HepG2 (cell line): ENCODE measurements around the gene SRF. TPM values are rescaled to one million over a fixed set of nuclear protein-coding genes. Genes with fewer than 3 reads are reported as not detected.

ENCODE experiments used
- ATF6 ChIP-seq: sonication (generic); formaldehyde crosslinking; conservative IDR thresholded peaks from 2 replicates; pipeline ENCODE4 v1.4.0; 2020; ENCODE audit warnings: missing genetic modification reagents
- CAMTA2 ChIP-seq: sonication (generic); formaldehyde crosslinking; IDR thresholded peaks from 2 replicates; pipeline ENCODE4 v1.4.0; 2020; ENCODE audit warnings: mild to moderate bottlenecking, missing genetic modification reagents, borderline replicate concordance
- CEBPB ChIP-seq: IDR thresholded peaks from 2 replicates; pipeline ENCODE4 v1.6.1; 2011; ENCODE audit warnings: low read depth, low read length, improper control_type of control experiment, borderline replicate concordance
- FOXO1 ChIP-seq: sonication (generic); formaldehyde crosslinking; IDR thresholded peaks from 2 replicates; pipeline ENCODE4 v1.4.0; 2020; ENCODE audit warnings: missing genetic modification reagents
- GMEB2 ChIP-seq: IDR thresholded peaks from 2 replicates; pipeline ENCODE4 v1.6.1; 2016; ENCODE audit warnings: missing biosample characterization, missing genetic modification reagents, low read depth
- HDAC6 ChIP-seq: fragments of 200-600 bp; sonication (generic); IDR thresholded peaks from 2 replicates; pipeline ENCODE4 v1.7.0; 2017; ENCODE audit warnings: mild to moderate bottlenecking, antibody characterized with exemption, low read length, low read depth
- HOXD1 ChIP-seq: sonication (generic); formaldehyde crosslinking; IDR thresholded peaks from 2 replicates; pipeline ENCODE4 v1.5.0; 2020; ENCODE audit warnings: missing genetic modification reagents
- NFIB ChIP-seq: sonication (generic); formaldehyde crosslinking; IDR thresholded peaks from 2 replicates; pipeline ENCODE4 v1.9.0; 2021; ENCODE audit warnings: missing genetic modification reagents, mild to moderate bottlenecking, borderline replicate concordance
- NRL ChIP-seq: sonication (generic); formaldehyde crosslinking; IDR thresholded peaks from 2 replicates; pipeline ENCODE4 v1.5.0; 2020; ENCODE audit warnings: missing genetic modification reagents, mild to moderate bottlenecking, moderate library complexity, borderline replicate concordance
- PATZ1 ChIP-seq: sonication (generic); formaldehyde crosslinking; IDR thresholded peaks from 2 replicates; pipeline ENCODE4 v1.4.0; 2020; ENCODE audit warnings: missing genetic modification reagents
- PLRG1 ChIP-seq: fragments of 450-650 bp; conservative IDR thresholded peaks from 2 replicates; pipeline ENCODE4 v1.6.1; 2016
- RNF219 ChIP-seq: sonication (generic); formaldehyde crosslinking; IDR thresholded peaks from 2 replicates; pipeline ENCODE4 v1.5.0; 2020; ENCODE audit warnings: mild to moderate bottlenecking, missing genetic modification reagents
- SNAPC2 ChIP-seq: sonication (generic); formaldehyde crosslinking; IDR thresholded peaks from 2 replicates; pipeline ENCODE4 v1.8.1; 2022; ENCODE audit warnings: mild to moderate bottlenecking, missing genetic modification reagents
- TRAFD1 ChIP-seq: sonication (generic); formaldehyde crosslinking; IDR thresholded peaks from 2 replicates; pipeline ENCODE4 v1.5.1; 2020; ENCODE audit warnings: missing genetic modification reagents, mild to moderate bottlenecking, borderline replicate concordance
- ZMYM2 ChIP-seq: sonication (generic); formaldehyde crosslinking; IDR thresholded peaks from 2 replicates; pipeline ENCODE4 v1.8.0; 2022; ENCODE audit warnings: mild to moderate bottlenecking, missing genetic modification reagents
- ZNF251 ChIP-seq: sonication (generic); formaldehyde crosslinking; IDR thresholded peaks from 2 replicates; pipeline ENCODE4 v1.9.0; 2021; ENCODE audit warnings: mild to moderate bottlenecking, missing genetic modification reagents
- ZSCAN12 ChIP-seq: sonication (generic); formaldehyde crosslinking; IDR thresholded peaks from 2 replicates; pipeline ENCODE4 v1.9.0; 2021; ENCODE audit warnings: mild to moderate bottlenecking, missing genetic modification reagents
- polyA plus RNA-seq, 8 experiments: library from polyadenylated mRNA; depleted of rRNA in 3 of 8; stranded (reverse) in 7 of 8; unstranded in 1 of 8; fragments of >200 nt; fragmentation: Illumina TruSeq in 4 of 8; extraction: Trizol in 4 of 8; gene quantifications; 2 replicates each; pipeline versions ENCODE4 v1.2.1 to v1.2.3, GENCODE V29; 2011 to 2016; ENCODE audit warnings: low read depth in 4 of 8, missing spikeins in 1 of 8, mixed read lengths in 1 of 8; ENCODE audit not compliant: insufficient read depth in 1 of 8
- total RNA-seq, 5 experiments: library from RNA; depleted of rRNA; stranded (reverse); fragments of >200 nt; fragmentation: Illumina TruSeq; extraction: Trizol; gene quantifications; 2 replicates each; pipeline ENCODE4 v1.2.3, GENCODE V29; 2016; ENCODE audit warnings: low read depth in 1 of 5

SRF gene
- total and polyA plus RNA-seq, 2 of the 13 experiments (the other 11 are each of a cell fraction or from before 2014, with no cell fraction given) = 25.5 to 44.1 TPM

GRCh38 chr6:43170931-43171706 is at the start of gene SRF (continued):
- TF ChIP-seq RNF219 (CRISPR knock-in tag) (no peak), ZNF251 (CRISPR knock-in tag) (no peak), TRAFD1 (CRISPR knock-in tag) (no peak), NFIB (CRISPR knock-in tag) (no peak), PLRG1 (no peak), CAMTA2 (CRISPR knock-in tag) (no peak), CEBPB (no peak), HDAC6 (no peak), GMEB2 (CRISPR knock-in tag) (no peak), PATZ1 (CRISPR knock-in tag) (peak; percentile 95), HOXD1 (CRISPR knock-in tag) (0 out of 2 replicates have a peak, but pooled peaks have one; percentile 43), NRL (0 out of 2 replicates have a peak, but pooled peaks have one; percentile 21), FOXO1 (CRISPR knock-in tag) (peak; percentile 68), ZSCAN12 (CRISPR knock-in tag) (no peak; the same call in none of the 2 replicates), ZMYM2 (CRISPR knock-in tag) (peak; percentile 76; the same call in 1 of the 2 replicates), SNAPC2 (CRISPR knock-in tag) (peak; percentile 79; the same call in 1 of the 2 replicates), ATF6 (no peak)
